COLO668 (cell line): ENCODE data around the gene ACVR1.

Experiments used
- DNase-seq: peaks from one replicate; lab custom pipeline; 2025; ENCODE audit not compliant: unreplicated experiment; lab: John Stamatoyannopoulos, UW

Gene ACVR1

GRCh38 chr2:157856187-157856515 is 20.0 kb downstream of the ACVR1 start:
- no peak for DNase-seq

- no peak for DNase-seq
Observed at GRCh38 chr2:157853820-157854219, 22.3 kb downstream of the ACVR1 start.

GRCh38 chr2:157853211-157853610 is 22.9 kb downstream of the ACVR1 start:
- DNase-seq: no peak

GRCh38 chr2:157849591-157849990 is 26.5 kb downstream of the ACVR1 start:
- no peak for DNase-seq

GRCh38 chr2:157848213-157848612 is 27.9 kb downstream of the ACVR1 start:
- no peak for DNase-seq

GRCh38 chr2:157845081-157845480 is 31.0 kb downstream of the ACVR1 start:
- no peak for DNase-seq

- no peak for DNase-seq
Observed at GRCh38 chr2:157843935-157844334, 32.2 kb downstream of the ACVR1 start.

- no peak for DNase-seq
Observed at GRCh38 chr2:157843081-157843480, 33.0 kb downstream of the ACVR1 start.

- no peak for DNase-seq
Observed at GRCh38 chr2:157842106-157842879, 33.8 kb downstream of the ACVR1 start.

GRCh38 chr2:157841485-157841884 is 34.6 kb downstream of the ACVR1 start:
- DNase-seq: no peak

GRCh38 chr2:157840568-157841156 is 35.5 kb downstream of the ACVR1 start:
- peak; percentile 78 for DNase-seq

- DNase-seq: no peak
Observed at GRCh38 chr2:157839822-157840221, 36.3 kb downstream of the ACVR1 start.

GRCh38 chr2:157839162-157839801 is 36.8 kb downstream of the ACVR1 start:
- peak; percentile 74 for DNase-seq

GRCh38 chr2:157838442-157839161 is 37.5 kb downstream of the ACVR1 start:
- peak; percentile 71 for DNase-seq

GRCh38 chr2:157837851-157838441 is 38.2 kb downstream of the ACVR1 start:
- DNase-seq: peak; percentile 49

- no peak for DNase-seq
Observed at GRCh38 chr2:157836531-157836930, 39.6 kb downstream of the ACVR1 start.

GRCh38 chr2:157835425-157835824 is 40.7 kb downstream of the ACVR1 start:
- DNase-seq: no peak

GRCh38 chr2:157835006-157835405 is 41.1 kb downstream of the ACVR1 start:
- no peak for DNase-seq

- no peak for DNase-seq
Observed at GRCh38 chr2:157833721-157834120, 42.4 kb downstream of the ACVR1 start.

- DNase-seq: no peak
Observed at GRCh38 chr2:157831573-157832315, 44.4 kb downstream of the ACVR1 start.
